SK-N-SH treated with all-trans-retinoic acid at 6 μM for 48 hours (cell line): ENCODE data around the gene MYB.
"Not testable (repeated sequence)": the region's sequence is repeated elsewhere in the genome, so short reads cannot be mapped to it uniquely, and the experiment has no call there.

Experiments
- ARNTL ChIP-seq: fragments of 450-650 bp; formaldehyde crosslinking; IDR thresholded peaks from 2 replicates; pipeline ENCODE4 v1.5.0; 2020; ENCODE audit warnings: low read depth, mild to moderate bottlenecking, moderate library complexity, borderline replicate concordance
- ISL1 ChIP-seq: fragments of 250-450 bp; sonication (Bioruptor Pico); IDR thresholded peaks from 2 replicates; pipeline ENCODE4 v2.1.2; 2022; ENCODE audit warnings: mild to moderate bottlenecking, moderate library complexity
- OSR1 ChIP-seq: fragments of 250-450 bp; sonication (Bioruptor Pico); IDR thresholded peaks from 2 replicates; pipeline ENCODE4 v1.8.0; 2022; ENCODE audit warnings: moderate library complexity, mild to moderate bottlenecking, inconsistent platforms
- PATZ1 ChIP-seq: fragments of 250-450 bp; sonication (Bioruptor Pico); IDR thresholded peaks from 2 replicates; pipeline ENCODE4 v1.8.0; 2020; ENCODE audit warnings: mild to moderate bottlenecking, moderate library complexity, borderline replicate concordance
- TCF4 ChIP-seq: fragments of 250-450 bp; sonication (Bioruptor Pico); IDR thresholded peaks from 2 replicates; pipeline ENCODE4 v1.8.0; 2021; ENCODE audit warnings: mild to moderate bottlenecking, moderate library complexity, borderline replicate concordance
- TOX ChIP-seq: fragments of 250-450 bp; sonication (Bioruptor Pico); IDR thresholded peaks from 2 replicates; pipeline ENCODE4 v1.8.0; 2021; ENCODE audit warnings: mild to moderate bottlenecking, moderate library complexity, borderline replicate concordance
- TSHZ2 ChIP-seq: fragments of 250-450 bp; sonication (Bioruptor Pico); IDR thresholded peaks from 2 replicates; pipeline ENCODE4 v1.5.0; 2020; ENCODE audit warnings: mild to moderate bottlenecking, moderate library complexity
- ZFP3 ChIP-seq: fragments of 250-450 bp; sonication (Bioruptor Pico); IDR thresholded peaks from 2 replicates; pipeline ENCODE4 v1.5.0; 2020; ENCODE audit warnings: mild to moderate bottlenecking, moderate library complexity
- ZNF565 ChIP-seq: fragments of 450-650 bp; formaldehyde crosslinking; conservative IDR thresholded peaks from 2 replicates; pipeline ENCODE4 v1.5.0; 2020; ENCODE audit warnings: low read depth, mild to moderate bottlenecking, moderate library complexity
- TF ChIP-seq, protein P1 (sequence below): fragments of 250-450 bp; sonication (Bioruptor Pico); IDR thresholded peaks from 2 replicates; pipeline ENCODE4 v1.5.1; 2021; ENCODE audit warnings: mild to moderate bottlenecking, moderate library complexity

GRCh38 chr6:135246412-135247012 is 65.4 kb downstream of the MYB start:
- TF ChIP-seq ZFP3 (CRISPR knock-in tag); ARNTL (CRISPR knock-in tag); OSR1 (CRISPR knock-in tag); TCF4 (CRISPR knock-in tag); PATZ1; ISL1 (CRISPR knock-in tag); ZNF565 (CRISPR knock-in tag); TSHZ2 (CRISPR knock-in tag); TOX (CRISPR knock-in tag): not testable (repeated sequence)
- TF ChIP-seq, protein P1, sequence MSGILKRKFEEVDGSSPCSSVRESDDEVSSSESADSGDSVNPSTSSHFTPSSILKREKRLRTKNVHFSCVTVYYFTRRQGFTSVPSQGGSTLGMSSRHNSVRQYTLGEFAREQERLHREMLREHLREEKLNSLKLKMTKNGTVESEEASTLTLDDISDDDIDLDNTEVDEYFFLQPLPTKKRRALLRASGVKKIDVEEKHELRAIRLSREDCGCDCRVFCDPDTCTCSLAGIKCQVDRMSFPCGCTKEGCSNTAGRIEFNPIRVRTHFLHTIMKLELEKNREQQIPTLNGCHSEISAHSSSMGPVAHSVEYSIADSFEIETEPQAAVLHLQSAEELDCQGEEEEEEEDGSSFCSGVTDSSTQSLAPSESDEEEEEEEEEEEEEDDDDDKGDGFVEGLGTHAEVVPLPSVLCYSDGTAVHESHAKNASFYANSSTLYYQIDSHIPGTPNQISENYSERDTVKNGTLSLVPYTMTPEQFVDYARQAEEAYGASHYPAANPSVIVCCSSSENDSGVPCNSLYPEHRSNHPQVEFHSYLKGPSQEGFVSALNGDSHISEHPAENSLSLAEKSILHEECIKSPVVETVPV = not testable (repeated sequence)
